Activated CD4-positive, alpha-beta T cell treated with anti-CD3 and anti-CD28 coated beads, Interleukin-2, amount 10 ng/mL, durations not matched to agents 24 days and 14 days (primary cell): ENCODE measurements around the gene TBC1D1. TPM values are rescaled to one million over a fixed set of nuclear protein-coding genes. Genes with fewer than 3 reads are reported as not detected.

Experiments
- DNase-seq: peaks from one replicate; pipeline ENCODE4 v3.0.0; 2022
- H3K27ac Mint-ChIP-seq: one replicate; pipeline ENCODE4 v1.8.0; 2022; ENCODE audit warnings: mild to moderate bottlenecking, mixed read lengths
- H3K27me3 Mint-ChIP-seq: one replicate; pipeline ENCODE4 v1.8.0; 2022; ENCODE audit warnings: mixed read lengths
- H3K36me3 Mint-ChIP-seq: one replicate; pipeline ENCODE4 v1.8.0; 2022; ENCODE audit warnings: low read depth, mild to moderate bottlenecking, mixed read lengths
- H3K4me1 Mint-ChIP-seq: one replicate; pipeline ENCODE4 v1.8.0; 2021; ENCODE audit warnings: mixed read lengths
- H3K4me3 Mint-ChIP-seq: one replicate; pipeline ENCODE4 v1.8.0; 2022; ENCODE audit warnings: mild to moderate bottlenecking, moderate library complexity, mixed read lengths
- H3K9me3 Mint-ChIP-seq: one replicate; pipeline ENCODE4 v1.8.0; 2021; ENCODE audit warnings: mixed read lengths
- intact Hi-C: fragments of 100-400 bp; cut with micrococcal nuclease; formaldehyde crosslinking; loops from one replicate; pipeline ENCODE4 v1.15.1; 2023
- total RNA-seq: library from RNA; stranded (reverse); gene quantifications from 2 replicates; pipeline ENCODE4 v1.2.3, GENCODE V29; 2022

Gene TBC1D1, protein sequence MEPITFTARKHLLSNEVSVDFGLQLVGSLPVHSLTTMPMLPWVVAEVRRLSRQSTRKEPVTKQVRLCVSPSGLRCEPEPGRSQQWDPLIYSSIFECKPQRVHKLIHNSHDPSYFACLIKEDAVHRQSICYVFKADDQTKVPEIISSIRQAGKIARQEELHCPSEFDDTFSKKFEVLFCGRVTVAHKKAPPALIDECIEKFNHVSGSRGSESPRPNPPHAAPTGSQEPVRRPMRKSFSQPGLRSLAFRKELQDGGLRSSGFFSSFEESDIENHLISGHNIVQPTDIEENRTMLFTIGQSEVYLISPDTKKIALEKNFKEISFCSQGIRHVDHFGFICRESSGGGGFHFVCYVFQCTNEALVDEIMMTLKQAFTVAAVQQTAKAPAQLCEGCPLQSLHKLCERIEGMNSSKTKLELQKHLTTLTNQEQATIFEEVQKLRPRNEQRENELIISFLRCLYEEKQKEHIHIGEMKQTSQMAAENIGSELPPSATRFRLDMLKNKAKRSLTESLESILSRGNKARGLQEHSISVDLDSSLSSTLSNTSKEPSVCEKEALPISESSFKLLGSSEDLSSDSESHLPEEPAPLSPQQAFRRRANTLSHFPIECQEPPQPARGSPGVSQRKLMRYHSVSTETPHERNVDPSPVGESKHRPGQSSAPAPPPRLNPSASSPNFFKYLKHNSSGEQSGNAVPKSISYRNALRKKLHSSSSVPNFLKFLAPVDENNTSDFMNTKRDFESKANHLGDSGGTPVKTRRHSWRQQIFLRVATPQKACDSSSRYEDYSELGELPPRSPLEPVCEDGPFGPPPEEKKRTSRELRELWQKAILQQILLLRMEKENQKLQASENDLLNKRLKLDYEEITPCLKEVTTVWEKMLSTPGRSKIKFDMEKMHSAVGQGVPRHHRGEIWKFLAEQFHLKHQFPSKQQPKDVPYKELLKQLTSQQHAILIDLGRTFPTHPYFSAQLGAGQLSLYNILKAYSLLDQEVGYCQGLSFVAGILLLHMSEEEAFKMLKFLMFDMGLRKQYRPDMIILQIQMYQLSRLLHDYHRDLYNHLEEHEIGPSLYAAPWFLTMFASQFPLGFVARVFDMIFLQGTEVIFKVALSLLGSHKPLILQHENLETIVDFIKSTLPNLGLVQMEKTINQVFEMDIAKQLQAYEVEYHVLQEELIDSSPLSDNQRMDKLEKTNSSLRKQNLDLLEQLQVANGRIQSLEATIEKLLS (N-terminal part only)
- 51.7 and 61.6 TPM in 2 replicates for total RNA-seq

DNA sequence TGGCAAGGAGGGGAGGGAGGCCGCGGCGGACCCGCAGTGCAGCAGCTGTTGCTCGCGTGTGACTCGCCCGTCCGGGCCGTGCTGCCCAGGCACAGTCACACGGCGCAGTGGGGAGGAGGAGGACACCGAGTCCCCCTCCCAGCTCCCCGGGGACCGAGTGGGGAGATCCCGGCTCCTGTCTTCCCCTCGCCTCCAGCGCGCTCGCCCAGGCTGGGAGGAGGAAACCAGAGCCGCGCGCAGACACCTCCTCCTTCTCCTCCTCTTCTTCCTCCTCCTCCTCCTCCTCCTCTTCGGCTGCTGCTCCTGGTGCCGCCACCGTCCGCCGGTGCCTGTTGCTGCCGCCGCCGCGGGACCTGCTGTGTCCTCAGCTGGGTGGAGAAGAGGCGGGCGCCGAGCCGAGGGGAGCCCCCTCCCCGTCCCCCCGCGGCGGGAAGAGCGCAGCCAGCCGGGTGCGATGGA lies at the start of gene TBC1D1:
TBC1D1 (plus strand) TSS at position 284 of the 459 bp plus-strand sequence. CDS start 11,012 bp downstream, outside the sequence.
- Mint-ChIP-seq H3K36me3 (peaks cover 10% of the 10 kb centered on the region), H3K4me3 (peak within 1 kb of the TSS; percentile 90), H3K4me1 (peaks cover 39% of the 10 kb centered on the region), H3K27ac (peak within 1 kb of the TSS; percentile 95), H3K27me3 (peaks cover 2% of the 10 kb centered on the region), H3K9me3 (no peaks in the 10 kb centered on the region)
- DNase-seq = peak; percentile 86
- intact Hi-C loops = loop anchor here (1.0 to 5.0 kb wide), 12 partner anchors 18 to 1569 kb away; partner anchors contain the start of genes PGM2, RELL1 and TMEM156

DNA sequence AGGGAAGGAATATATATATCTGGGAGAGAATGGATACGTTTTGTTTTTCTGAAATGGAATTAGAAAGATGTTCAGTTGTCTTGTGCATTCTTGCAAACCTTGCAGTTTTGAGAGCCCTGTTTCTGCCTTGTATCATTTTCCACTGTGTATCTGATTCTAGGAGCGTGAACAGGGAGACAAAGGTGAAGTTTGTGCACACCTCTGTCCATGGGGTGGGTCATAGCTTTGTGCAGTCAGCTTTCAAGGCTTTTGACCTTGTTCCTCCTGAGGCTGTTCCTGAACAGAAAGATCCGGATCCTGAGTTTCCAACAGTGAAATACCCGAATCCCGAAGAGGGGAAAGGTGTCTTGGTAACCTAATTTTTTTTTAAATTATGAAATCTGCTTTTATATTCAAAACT lies 46.7 kb upstream of the TBC1D1 start:
- DNase-seq = no peak
- peaks cover 52% of the 10 kb centered on the region for H3K36me3 Mint-ChIP-seq
- no peaks in the 10 kb centered on the region for H3K9me3 Mint-ChIP-seq
- H3K4me1 Mint-ChIP-seq = peaks cover 1% of the 10 kb centered on the region
- no peaks in the 10 kb centered on the region for H3K27me3 Mint-ChIP-seq
- no peak overlapping the region for H3K27ac Mint-ChIP-seq
- H3K4me3 Mint-ChIP-seq = no peak overlapping the region
- intact Hi-C loops = no loop called here

DNA sequence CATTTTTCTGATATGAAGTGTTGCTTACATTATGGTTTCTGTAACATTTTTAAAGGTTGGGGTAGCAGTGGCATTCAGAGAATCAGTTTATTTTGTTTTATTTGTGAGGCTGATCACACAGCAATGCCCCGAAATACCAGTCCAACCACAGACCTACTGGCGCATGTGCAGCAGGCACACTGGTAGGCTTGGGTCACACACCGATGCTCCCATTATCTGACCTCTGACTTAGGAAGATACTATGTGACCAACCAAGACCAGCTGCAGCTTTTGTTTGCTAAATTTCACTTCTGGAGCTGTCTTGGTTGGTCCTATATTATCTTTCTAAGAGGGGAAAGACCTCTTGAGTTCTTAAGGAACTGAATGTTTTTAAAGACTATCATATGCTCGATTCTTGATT lies 45.7 kb upstream of the TBC1D1 start:
- Mint-ChIP-seq H3K27ac (no peak overlapping the region), H3K36me3 (peaks cover 47% of the 10 kb centered on the region), H3K27me3 (no peaks in the 10 kb centered on the region), H3K9me3 (no peaks in the 10 kb centered on the region), H3K4me3 (no peak overlapping the region), H3K4me1 (peaks cover 1% of the 10 kb centered on the region)
- no peak for DNase-seq
- intact Hi-C loops = no loop called here

DNA sequence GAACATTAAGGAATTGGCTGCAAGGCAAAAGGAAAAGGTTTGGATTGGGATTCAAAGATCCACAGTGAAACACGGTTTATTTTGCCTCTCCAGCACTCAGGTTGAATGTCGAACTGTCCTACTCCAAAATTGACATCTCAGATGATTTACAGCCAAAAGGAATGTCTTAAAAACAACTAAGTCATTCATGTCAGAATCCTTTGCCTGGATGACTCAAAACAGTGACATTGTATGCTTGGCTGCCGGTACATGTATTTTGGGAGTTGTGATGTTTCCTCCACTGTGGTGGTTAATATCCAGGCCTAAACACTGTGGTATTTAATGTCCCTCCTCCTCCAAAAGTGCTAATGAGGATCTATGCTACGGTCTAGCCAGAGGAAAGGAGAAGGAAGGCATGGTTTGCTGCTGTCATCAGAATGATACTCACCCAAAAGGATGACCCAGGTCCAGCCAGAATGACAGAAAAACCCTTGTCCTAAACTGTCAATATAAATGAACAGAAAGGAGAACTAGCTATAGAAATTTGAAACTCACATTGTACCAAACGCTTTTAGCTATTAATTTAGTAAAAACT lies 43.5 kb upstream of the TBC1D1 start:
- no peaks in the 10 kb centered on the region for H3K27me3 Mint-ChIP-seq
- no peaks in the 10 kb centered on the region for H3K9me3 Mint-ChIP-seq
- no peak overlapping the region for H3K4me3 Mint-ChIP-seq
- no peak overlapping the region for H3K27ac Mint-ChIP-seq
- no peak for DNase-seq
- H3K36me3 Mint-ChIP-seq = peaks cover 44% of the 10 kb centered on the region
- peaks cover 1% of the 10 kb centered on the region for H3K4me1 Mint-ChIP-seq
- intact Hi-C loops = no loop called here

DNA sequence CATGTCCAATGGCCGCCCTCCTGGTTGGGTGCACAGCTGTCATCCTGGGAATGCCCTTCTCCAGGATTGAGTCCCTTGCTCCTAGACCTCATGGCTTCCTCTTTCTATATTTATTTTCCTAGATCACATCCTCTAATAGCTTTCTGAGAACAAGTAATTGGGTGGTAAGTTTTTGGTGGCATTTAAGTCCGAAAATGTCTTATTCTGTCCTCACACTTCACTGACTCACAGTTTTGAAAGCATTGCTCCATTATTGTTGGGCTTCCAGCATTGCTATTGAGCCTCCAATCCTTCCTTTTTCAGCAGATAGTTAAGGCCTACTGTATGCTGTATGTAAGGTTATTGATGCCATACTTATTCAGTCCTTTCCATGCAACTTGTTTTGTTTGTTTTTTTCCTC lies 38.5 kb upstream of the TBC1D1 start:
- Mint-ChIP-seq H3K4me1 (no peaks in the 10 kb centered on the region), H3K9me3 (no peaks in the 10 kb centered on the region), H3K36me3 (peaks cover 42% of the 10 kb centered on the region), H3K27ac (no peak overlapping the region), H3K4me3 (no peak overlapping the region), H3K27me3 (no peaks in the 10 kb centered on the region)
- intact Hi-C loops = no loop called here
- no peak for DNase-seq

DNA sequence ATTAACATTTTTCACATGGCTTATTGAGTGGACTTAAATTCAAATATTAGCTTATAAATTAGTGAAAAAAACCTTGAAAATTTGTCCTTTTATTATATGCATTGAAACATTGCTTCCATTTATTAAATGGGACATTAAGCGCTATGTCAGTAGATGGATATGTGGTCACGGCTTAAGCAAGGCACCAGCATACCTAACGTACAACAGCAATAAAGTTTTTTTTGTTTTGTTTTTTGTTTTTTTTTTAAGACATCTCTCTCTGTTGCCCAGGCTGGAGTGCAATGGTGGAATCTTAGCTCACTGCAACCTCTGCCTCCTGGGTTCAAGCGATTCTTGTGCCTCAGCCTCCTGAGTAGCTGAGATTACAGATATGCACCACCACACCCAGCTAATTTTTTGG lies 32.8 kb upstream of the TBC1D1 start:
- intact Hi-C loops = no loop called here
- Mint-ChIP-seq H3K27ac (no peak overlapping the region), H3K27me3 (no peaks in the 10 kb centered on the region), H3K4me1 (no peaks in the 10 kb centered on the region), H3K4me3 (no peak overlapping the region), H3K9me3 (no peaks in the 10 kb centered on the region), H3K36me3 (peaks cover 46% of the 10 kb centered on the region)
- no peak for DNase-seq

DNA sequence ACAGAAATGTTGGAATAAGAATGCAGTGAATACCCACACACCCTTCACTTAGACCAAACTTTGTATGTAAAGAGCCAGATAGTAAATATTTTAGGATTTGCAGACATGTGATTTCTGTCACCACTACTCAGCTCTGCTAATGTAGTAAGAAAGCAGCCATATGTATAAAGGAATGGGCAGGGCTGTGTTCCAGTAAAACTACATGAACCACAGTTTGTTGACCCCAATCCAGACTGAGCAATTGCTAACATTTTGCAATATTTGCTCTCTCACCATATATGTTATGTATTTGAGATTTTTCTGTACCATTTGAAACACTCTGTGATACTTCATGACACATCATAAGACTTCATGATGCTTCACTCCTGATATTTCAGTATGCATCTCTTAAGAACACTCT lies 32.0 kb upstream of the TBC1D1 start:
- Mint-ChIP-seq H3K9me3 (no peaks in the 10 kb centered on the region), H3K36me3 (peaks cover 46% of the 10 kb centered on the region), H3K27me3 (no peaks in the 10 kb centered on the region), H3K4me1 (no peaks in the 10 kb centered on the region), H3K27ac (no peak overlapping the region), H3K4me3 (no peak overlapping the region)
- intact Hi-C loops = no loop called here
- DNase-seq = no peak

DNA sequence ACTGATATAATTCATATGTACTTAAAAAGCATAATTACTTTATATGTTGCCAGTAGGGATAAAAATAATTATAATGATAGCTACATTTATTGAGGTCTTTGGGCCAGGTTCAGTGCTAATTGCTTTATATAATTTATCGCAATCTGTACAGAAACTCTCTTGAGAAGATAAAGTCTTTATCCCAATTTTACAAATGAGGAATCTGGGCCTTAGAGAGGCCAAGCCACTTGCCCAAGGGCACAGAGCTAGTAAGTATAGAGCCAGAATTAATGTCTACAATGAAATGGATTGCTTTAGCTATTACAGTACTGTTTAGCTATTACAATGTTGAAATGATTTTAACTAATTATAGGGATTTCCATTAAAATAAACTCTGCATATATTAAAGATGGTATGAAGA lies 30.6 kb upstream of the TBC1D1 start:
- intact Hi-C loops = no loop called here
- H3K4me3 Mint-ChIP-seq = no peak overlapping the region
- H3K27me3 Mint-ChIP-seq = no peaks in the 10 kb centered on the region
- DNase-seq = no peak
- no peaks in the 10 kb centered on the region for H3K4me1 Mint-ChIP-seq
- no peaks in the 10 kb centered on the region for H3K9me3 Mint-ChIP-seq
- H3K27ac Mint-ChIP-seq = no peak overlapping the region
- H3K36me3 Mint-ChIP-seq = peaks cover 41% of the 10 kb centered on the region

DNA sequence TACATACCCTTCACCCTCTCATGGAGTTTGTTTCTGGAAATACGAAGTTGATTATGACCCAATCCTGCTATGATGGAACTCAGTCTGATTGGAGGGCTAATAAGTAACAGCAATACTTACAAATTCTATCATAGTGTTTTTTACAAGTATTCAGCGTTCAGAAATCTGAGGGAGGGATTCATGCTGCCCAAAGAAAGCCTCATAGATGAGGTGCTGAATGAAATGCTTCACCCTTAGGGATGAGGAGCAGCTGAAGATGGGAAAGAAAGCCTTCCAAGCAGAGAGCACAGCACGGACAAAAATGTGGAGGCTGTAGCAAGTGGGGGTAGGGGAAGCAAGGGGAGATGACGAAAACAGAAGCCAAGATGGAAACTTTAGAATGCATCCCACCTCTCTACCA lies 27.9 kb upstream of the TBC1D1 start:
- DNase-seq = no peak
- H3K27ac Mint-ChIP-seq = no peak overlapping the region
- H3K9me3 Mint-ChIP-seq = no peaks in the 10 kb centered on the region
- no peak overlapping the region for H3K4me3 Mint-ChIP-seq
- H3K27me3 Mint-ChIP-seq = no peaks in the 10 kb centered on the region
- peaks cover 51% of the 10 kb centered on the region for H3K36me3 Mint-ChIP-seq
- no peaks in the 10 kb centered on the region for H3K4me1 Mint-ChIP-seq
- intact Hi-C loops = no loop called here

DNA sequence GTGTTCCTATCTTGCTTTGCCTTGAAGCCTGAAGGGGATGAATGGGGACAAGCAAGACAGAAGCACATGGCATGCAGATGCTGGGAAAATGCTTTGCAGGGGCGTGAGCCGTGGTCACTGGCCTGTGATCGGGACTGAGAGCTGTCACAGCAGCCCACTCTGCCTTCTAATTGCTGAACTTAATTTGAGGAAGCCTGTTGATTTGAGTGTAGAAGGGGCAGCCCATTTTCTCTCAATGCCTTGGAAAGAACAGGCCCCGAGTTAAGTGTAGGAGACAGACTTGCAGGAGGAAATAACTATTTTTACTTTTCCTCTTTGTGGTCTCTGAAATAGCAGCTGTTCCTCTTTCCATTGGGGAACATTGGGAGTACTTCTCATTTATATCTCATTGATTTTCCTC lies 26.1 kb upstream of the TBC1D1 start:
- DNase-seq = no peak
- intact Hi-C loops = no loop called here
- Mint-ChIP-seq H3K27me3 (no peaks in the 10 kb centered on the region), H3K36me3 (peaks cover 49% of the 10 kb centered on the region), H3K4me3 (no peak overlapping the region), H3K9me3 (no peaks in the 10 kb centered on the region), H3K27ac (no peak overlapping the region), H3K4me1 (no peaks in the 10 kb centered on the region)

DNA sequence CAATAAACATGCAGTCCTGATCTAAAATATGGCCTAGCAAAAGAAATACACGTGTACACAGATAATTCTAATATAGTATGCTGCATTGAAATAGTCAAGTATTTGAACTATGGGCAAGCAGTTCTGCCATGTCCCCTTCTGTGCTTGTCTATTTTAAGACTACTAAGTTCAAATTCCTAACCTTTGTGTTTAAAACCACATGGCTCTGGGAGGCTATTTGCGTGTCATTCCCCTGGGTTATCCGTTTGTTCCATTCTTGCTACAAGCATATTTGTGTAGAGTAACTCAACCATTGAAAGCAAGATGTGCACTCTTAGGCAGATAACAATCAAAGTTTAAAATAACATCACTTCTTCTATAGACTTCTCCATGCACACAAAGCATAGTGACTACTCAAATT lies 25.4 kb upstream of the TBC1D1 start:
- no peak overlapping the region for H3K4me3 Mint-ChIP-seq
- no peaks in the 10 kb centered on the region for H3K27me3 Mint-ChIP-seq
- peaks cover 49% of the 10 kb centered on the region for H3K36me3 Mint-ChIP-seq
- DNase-seq = no peak
- H3K9me3 Mint-ChIP-seq = no peaks in the 10 kb centered on the region
- no peak overlapping the region for H3K27ac Mint-ChIP-seq
- no peaks in the 10 kb centered on the region for H3K4me1 Mint-ChIP-seq
- intact Hi-C loops = no loop called here

DNA sequence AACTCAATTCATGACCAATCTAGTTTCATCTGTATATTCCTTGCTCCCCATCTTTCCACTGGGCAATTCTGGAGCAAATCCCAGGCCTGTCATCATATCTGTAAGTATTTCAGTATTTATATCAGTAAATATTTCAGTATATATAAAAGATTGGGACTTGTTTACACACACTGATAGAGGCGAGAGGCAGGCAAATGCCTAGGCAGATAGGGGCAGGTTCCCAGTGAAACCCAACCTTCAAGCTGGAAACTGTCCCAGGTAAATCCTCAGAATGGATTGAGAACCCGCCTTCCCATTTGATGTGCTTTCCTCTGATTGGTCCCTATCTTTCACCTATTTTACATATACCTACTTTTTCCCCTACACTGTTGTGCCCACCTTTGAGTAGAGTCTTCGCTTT lies 23.8 kb upstream of the TBC1D1 start:
- peaks cover 44% of the 10 kb centered on the region for H3K36me3 Mint-ChIP-seq
- DNase-seq = no peak
- no peak overlapping the region for H3K27ac Mint-ChIP-seq
- H3K9me3 Mint-ChIP-seq = no peaks in the 10 kb centered on the region
- H3K4me1 Mint-ChIP-seq = peaks cover 3% of the 10 kb centered on the region
- intact Hi-C loops = no loop called here
- no peak overlapping the region for H3K4me3 Mint-ChIP-seq
- H3K27me3 Mint-ChIP-seq = no peaks in the 10 kb centered on the region

DNA sequence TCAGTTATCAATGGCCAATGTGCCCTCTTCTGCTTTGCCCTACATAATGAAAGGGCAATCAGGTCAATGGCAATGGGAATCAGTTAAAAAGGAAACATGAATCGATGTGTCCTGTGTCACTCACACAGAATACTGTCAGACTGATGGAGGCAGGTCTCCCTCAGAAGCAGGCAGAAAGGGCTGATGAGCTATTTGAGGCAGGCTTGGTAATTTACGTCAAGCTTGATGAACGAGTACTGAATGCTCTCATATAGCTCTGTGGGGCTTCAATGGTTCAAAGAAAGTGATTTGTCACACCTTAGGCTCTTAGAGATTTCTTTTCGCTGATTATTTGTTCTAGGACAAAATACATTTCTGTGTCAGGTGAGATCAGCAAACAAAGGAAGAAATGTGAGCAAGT lies 22.6 kb upstream of the TBC1D1 start:
- Mint-ChIP-seq H3K4me1 (peaks cover 12% of the 10 kb centered on the region), H3K36me3 (peaks cover 37% of the 10 kb centered on the region), H3K27me3 (no peaks in the 10 kb centered on the region), H3K9me3 (no peaks in the 10 kb centered on the region), H3K4me3 (no peak overlapping the region), H3K27ac (no peak overlapping the region)
- DNase-seq = no peak
- intact Hi-C loops = no loop called here
